Measurements from ENCODE around the gene GPC3. TPM values are rescaled to one million over a fixed set of nuclear protein-coding genes. Genes with fewer than 3 reads are reported as not detected.

Gene GPC3
- total RNA-seq, 2 donors from 2014 or later, result 16.9 to 22.7 TPM

GRCh38 chrX:133961046-133961445 lies 24.3 kb downstream of the GPC3 start:
- Histone ChIP-seq H3K4me3 (no peak overlapping the region), H3K4me1 (no peaks in the 10 kb centered on the region), H3K27me3 (no peaks in the 10 kb centered on the region), H3K36me3 (replicated peaks in 1 of 2; ENCODE audit: insufficient read depth in 1 of 2, low read depth in 2 of 2) (no peaks in the 10 kb centered on the region), H3K27ac (no peak overlapping the region), H3K9me3 (no peaks in the 10 kb centered on the region)
- ATAC-seq (no peak), DNase-seq (no peak)
- 86 to 89% methylated on average over 4 to 6 of the region's 6 CpGs for WGBS, 2 donors
- no peak for TF ChIP-seq CTCF (IDR thresholded peaks at IDR 0.05)
- no peak for TF ChIP-seq POLR2A (IDR thresholded peaks at IDR 0.05)
- intact Hi-C loops (cut with DNase I), result no loop called here

GRCh38 chrX:133959972-133960371 lies 25.4 kb downstream of the GPC3 start:
- Histone ChIP-seq H3K4me3 (no peak overlapping the region), H3K27ac (no peak overlapping the region), H3K27me3 (no peaks in the 10 kb centered on the region), H3K9me3 (no peaks in the 10 kb centered on the region), H3K4me1 (no peaks in the 10 kb centered on the region), H3K36me3 (replicated peaks in 1 of 2; ENCODE audit: insufficient read depth in 1 of 2, low read depth in 2 of 2) (no peaks in the 10 kb centered on the region)
- DNase-seq (no peak), ATAC-seq (no peak)
- WGBS, 2 donors, result 53 to 58% methylated on average over 2 of the region's 2 CpGs
- no peak for TF ChIP-seq CTCF (IDR thresholded peaks at IDR 0.05)
- no peak for TF ChIP-seq POLR2A (IDR thresholded peaks at IDR 0.05)
- intact Hi-C loops (cut with DNase I), result no loop called here

- Histone ChIP-seq H3K9me3 (no peaks in the 10 kb centered on the region), H3K27me3 (no peaks in the 10 kb centered on the region), H3K36me3 (replicated peaks in 1 of 2; ENCODE audit: insufficient read depth in 1 of 2, low read depth in 2 of 2) (no peaks in the 10 kb centered on the region), H3K4me3 (no peak overlapping the region), H3K4me1 (no peaks in the 10 kb centered on the region), H3K27ac (no peak overlapping the region)
- 50 to 63% methylated on average over 2 of the region's 2 CpGs for WGBS, 2 donors
- ATAC-seq (no peak), DNase-seq (no peak)
- intact Hi-C loops (cut with DNase I), result no loop called here
- TF ChIP-seq CTCF (IDR thresholded peaks at IDR 0.05) (peak in 3 of 7 experiments; percentile 17 to 50 (median 33)), POLR2A (IDR thresholded peaks at IDR 0.05) (no peak)
These were observed 26.3 kb downstream of the GPC3 start for GRCh38 chrX:133958997-133959688.

GRCh38 chrX:133956570-133957340 lies 28.6 kb downstream of the GPC3 start:
- DNase-seq (no peak), ATAC-seq (no peak)
- Histone ChIP-seq H3K27ac (no peak overlapping the region), H3K9me3 (no peaks in the 10 kb centered on the region), H3K27me3 (no peaks in the 10 kb centered on the region), H3K4me1 (no peaks in the 10 kb centered on the region), H3K36me3 (replicated peaks in 1 of 2; ENCODE audit: insufficient read depth in 1 of 2, low read depth in 2 of 2) (no peaks in the 10 kb centered on the region), H3K4me3 (no peak overlapping the region)
- TF ChIP-seq POLR2A (IDR thresholded peaks at IDR 0.05), result no peak
- TF ChIP-seq CTCF (IDR thresholded peaks at IDR 0.05), result no peak
- 56 to 57% methylated on average over 1 of the region's 1 CpG for WGBS, 2 donors
- intact Hi-C loops (cut with DNase I), result no loop called here
